ENCODE measurements around the gene DIPK2A.

DIPK2A gene
- long read RNA-seq, donor 1, full-length matches to known transcripts, result 7 of 7 reads
- long read RNA-seq, donor 1, partial matches to known transcripts, result 0 of 7 reads
- long read RNA-seq, donor 1, other reads (novel, unspliced or antisense), result 0 of 7 reads
- long read RNA-seq, donor 2, full-length matches to known transcripts, result 12 of 12 reads
- long read RNA-seq, donor 2, partial matches to known transcripts, result 0 of 12 reads
- long read RNA-seq, donor 2, other reads (novel, unspliced or antisense), result 0 of 12 reads
- long read RNA-seq, donor 3, full-length matches to known transcripts, result 4 of 4 reads
- long read RNA-seq, donor 3, partial matches to known transcripts, result 0 of 4 reads
- long read RNA-seq, donor 3, other reads (novel, unspliced or antisense), result 0 of 4 reads
- long read RNA-seq, donor 4, full-length matches to known transcripts, result 9 of 9 reads
- long read RNA-seq, donor 4, partial matches to known transcripts, result 0 of 9 reads
- long read RNA-seq, donor 4, other reads (novel, unspliced or antisense), result 0 of 9 reads
- long read RNA-seq, donor 5, full-length matches to known transcripts, result 8 of 8 reads
- long read RNA-seq, donor 5, partial matches to known transcripts, result 0 of 8 reads
- long read RNA-seq, donor 5, other reads (novel, unspliced or antisense), result 0 of 8 reads
- long read RNA-seq, donor 6, full-length matches to known transcripts, result 11 of 11 reads
- long read RNA-seq, donor 6, partial matches to known transcripts, result 0 of 11 reads
- long read RNA-seq, donor 6, other reads (novel, unspliced or antisense), result 0 of 11 reads
- long read RNA-seq, donor 7, full-length matches to known transcripts, result 23 of 28 reads
- long read RNA-seq, donor 7, partial matches to known transcripts, result 5 of 28 reads
- long read RNA-seq, donor 7, other reads (novel, unspliced or antisense), result 0 of 28 reads
- long read RNA-seq, donor 8, full-length matches to known transcripts, result 8 of 8 reads
- long read RNA-seq, donor 8, partial matches to known transcripts, result 0 of 8 reads
- long read RNA-seq, donor 8, other reads (novel, unspliced or antisense), result 0 of 8 reads

- DNase-seq, result peak; percentile 100
These were observed at the start of gene DIPK2A for GRCh38 chr3:143971359-143972154. Gene DIPK2A, plus strand, starts transcription at chr3:143971823. Its CDS starts 510 bp downstream, at chr3:143972333.

GRCh38 chr3:143924522-143925285, 46.9 kb upstream of the DIPK2A start:
- no peak for DNase-seq

- DNase-seq, result no peak
These were observed 43.6 kb upstream of the DIPK2A start for GRCh38 chr3:143928056-143928455.

GRCh38 chr3:143928541-143929255, 42.9 kb upstream of the DIPK2A start:
- no peak for DNase-seq

- no peak for DNase-seq
These were observed 36.8 kb upstream of the DIPK2A start for GRCh38 chr3:143934791-143935190.

GRCh38 chr3:143935678-143936077, 35.9 kb upstream of the DIPK2A start:
- DNase-seq, result no peak

- DNase-seq, result no peak
These were observed 20.8 kb upstream of the DIPK2A start for GRCh38 chr3:143950810-143951209.

- no peak for DNase-seq
These were observed 20.2 kb upstream of the DIPK2A start for GRCh38 chr3:143951351-143951971.

GRCh38 chr3:143952569-143953072, 19.0 kb upstream of the DIPK2A start:
- no peak for DNase-seq

GRCh38 chr3:143955113-143955512, 16.5 kb upstream of the DIPK2A start:
- DNase-seq, result no peak

- no peak for DNase-seq
These were observed 14.8 kb upstream of the DIPK2A start for GRCh38 chr3:143956838-143957237.

- DNase-seq, result no peak
These were observed 14.2 kb upstream of the DIPK2A start for GRCh38 chr3:143957453-143957852.

- DNase-seq, result no peak
These were observed 12.7 kb upstream of the DIPK2A start for GRCh38 chr3:143958966-143959365.

GRCh38 chr3:143961342-143961741, 10.3 kb upstream of the DIPK2A start:
- no peak for DNase-seq

- no peak for DNase-seq
These were observed 7.7 kb upstream of the DIPK2A start for GRCh38 chr3:143963946-143964345.

GRCh38 chr3:143970773-143971358, 757 bp upstream of the DIPK2A start:
- DNase-seq, result peak; percentile 94

GRCh38 chr3:143972155-143972504, 507 bp downstream of the DIPK2A start:
- no peak for DNase-seq

- peak; percentile 97 for DNase-seq
These were observed 1.1 kb downstream of the DIPK2A start for GRCh38 chr3:143972505-143973258.
